Activated CD4-positive, alpha-beta T cell treated with anti-CD3 and anti-CD28 coated beads for 36 hours (primary cell): ENCODE measurements around the gene SORL1. TPM values are rescaled to one million over a fixed set of nuclear protein-coding genes. Genes with fewer than 3 reads are reported as not detected.
"Not testable (repeated sequence)": the region's sequence is repeated elsewhere in the genome, so short reads cannot be mapped to it uniquely, and the experiment has no call there.

Source experiments
- ATAC-seq: fragments of 200-7000 bp; cut with Tn5 transposase; one replicate; pipeline ENCODE4 v1.10.0; 2021; ENCODE audit warnings: mild to moderate bottlenecking, moderate library complexity
- CTCF ChIA-PET: fragments of 350-600 bp; sonication (Branson Sonifier 250); formaldehyde crosslinking; loops from one replicate; lab custom pipeline; 2021; ENCODE audit warnings: antibody characterized with exemption; lab: Charles Lee
- POLR2A ChIA-PET: fragments of 350-600 bp; sonication (Branson Sonifier 250); formaldehyde crosslinking; loops from one replicate; lab custom pipeline; 2021; ENCODE audit warnings: antibody characterized with exemption, inconsistent platforms; lab: Charles Lee
- DNase-seq: peaks from one replicate; pipeline ENCODE4 v3.0.0-alpha.2; 2020
- H3K27ac Mint-ChIP-seq: one replicate; pipeline ENCODE4 v1.8.0; 2021; ENCODE audit warnings: mixed read lengths
- H3K27me3 Mint-ChIP-seq: one replicate; pipeline ENCODE4 v1.8.0; 2021; ENCODE audit warnings: mixed read lengths
- H3K36me3 Mint-ChIP-seq: one replicate; pipeline ENCODE4 v1.8.0; 2021; ENCODE audit warnings: low read depth, mixed read lengths
- H3K4me1 Mint-ChIP-seq: one replicate; pipeline ENCODE4 v1.8.0; 2021; ENCODE audit warnings: mixed read lengths
- H3K4me3 Mint-ChIP-seq: one replicate; pipeline ENCODE4 v1.8.0; 2021; ENCODE audit warnings: mild to moderate bottlenecking, moderate library complexity, mixed read lengths
- H3K9me3 Mint-ChIP-seq: one replicate; pipeline ENCODE4 v1.8.0; 2021; ENCODE audit warnings: low read depth, mixed read lengths
- intact Hi-C, 2 experiments: fragments of 100-400 bp; cut with DNase I in 1 of 2; cut with micrococcal nuclease in 1 of 2; formaldehyde crosslinking; loops; one replicate each; pipeline versions ENCODE4 v1.14.2 to v1.15.1; 2022 to 2024; cut with DNase I, micrococcal nuclease
- total RNA-seq, 2 experiments: library from RNA; stranded (reverse); gene quantifications; one replicate each; pipeline ENCODE4 v1.2.3, GENCODE V29; 2021

Gene SORL1, protein sequence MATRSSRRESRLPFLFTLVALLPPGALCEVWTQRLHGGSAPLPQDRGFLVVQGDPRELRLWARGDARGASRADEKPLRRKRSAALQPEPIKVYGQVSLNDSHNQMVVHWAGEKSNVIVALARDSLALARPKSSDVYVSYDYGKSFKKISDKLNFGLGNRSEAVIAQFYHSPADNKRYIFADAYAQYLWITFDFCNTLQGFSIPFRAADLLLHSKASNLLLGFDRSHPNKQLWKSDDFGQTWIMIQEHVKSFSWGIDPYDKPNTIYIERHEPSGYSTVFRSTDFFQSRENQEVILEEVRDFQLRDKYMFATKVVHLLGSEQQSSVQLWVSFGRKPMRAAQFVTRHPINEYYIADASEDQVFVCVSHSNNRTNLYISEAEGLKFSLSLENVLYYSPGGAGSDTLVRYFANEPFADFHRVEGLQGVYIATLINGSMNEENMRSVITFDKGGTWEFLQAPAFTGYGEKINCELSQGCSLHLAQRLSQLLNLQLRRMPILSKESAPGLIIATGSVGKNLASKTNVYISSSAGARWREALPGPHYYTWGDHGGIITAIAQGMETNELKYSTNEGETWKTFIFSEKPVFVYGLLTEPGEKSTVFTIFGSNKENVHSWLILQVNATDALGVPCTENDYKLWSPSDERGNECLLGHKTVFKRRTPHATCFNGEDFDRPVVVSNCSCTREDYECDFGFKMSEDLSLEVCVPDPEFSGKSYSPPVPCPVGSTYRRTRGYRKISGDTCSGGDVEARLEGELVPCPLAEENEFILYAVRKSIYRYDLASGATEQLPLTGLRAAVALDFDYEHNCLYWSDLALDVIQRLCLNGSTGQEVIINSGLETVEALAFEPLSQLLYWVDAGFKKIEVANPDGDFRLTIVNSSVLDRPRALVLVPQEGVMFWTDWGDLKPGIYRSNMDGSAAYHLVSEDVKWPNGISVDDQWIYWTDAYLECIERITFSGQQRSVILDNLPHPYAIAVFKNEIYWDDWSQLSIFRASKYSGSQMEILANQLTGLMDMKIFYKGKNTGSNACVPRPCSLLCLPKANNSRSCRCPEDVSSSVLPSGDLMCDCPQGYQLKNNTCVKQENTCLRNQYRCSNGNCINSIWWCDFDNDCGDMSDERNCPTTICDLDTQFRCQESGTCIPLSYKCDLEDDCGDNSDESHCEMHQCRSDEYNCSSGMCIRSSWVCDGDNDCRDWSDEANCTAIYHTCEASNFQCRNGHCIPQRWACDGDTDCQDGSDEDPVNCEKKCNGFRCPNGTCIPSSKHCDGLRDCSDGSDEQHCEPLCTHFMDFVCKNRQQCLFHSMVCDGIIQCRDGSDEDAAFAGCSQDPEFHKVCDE (N-terminal part only)
- total RNA-seq = 10 to 100 TPM; 53.5 to 68.0 TPM

DNA sequence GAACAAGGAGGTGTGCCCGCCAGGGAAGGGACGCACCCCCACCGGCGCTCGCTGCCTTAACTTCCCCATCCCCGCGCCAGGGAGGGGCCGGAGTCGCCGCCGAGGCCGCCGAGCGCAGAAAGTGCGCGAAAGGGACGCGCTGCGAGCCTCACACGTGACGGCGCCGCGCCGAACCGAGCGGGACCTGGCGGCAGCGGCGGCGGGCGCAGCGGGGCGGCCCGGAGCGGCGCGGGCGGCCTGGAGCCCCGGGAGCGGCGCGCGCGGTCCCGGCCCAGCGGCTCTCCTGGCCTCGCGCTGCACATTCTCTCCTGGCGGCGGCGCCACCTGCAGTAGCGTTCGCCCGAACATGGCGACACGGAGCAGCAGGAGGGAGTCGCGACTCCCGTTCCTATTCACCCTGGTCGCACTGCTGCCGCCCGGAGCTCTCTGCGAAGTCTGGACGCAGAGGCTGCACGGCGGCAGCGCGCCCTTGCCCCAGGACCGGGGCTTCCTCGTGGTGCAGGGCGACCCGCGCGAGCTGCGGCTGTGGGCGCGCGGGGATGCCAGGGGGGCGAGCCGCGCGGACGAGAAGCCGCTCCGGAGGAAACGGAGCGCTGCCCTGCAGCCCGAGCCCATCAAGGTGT, at the start of gene SORL1:
Gene SORL1, plus strand, starts transcription at position 329 of the 623 bp plus-strand sequence. Its CDS starts 18 bp downstream, at position 347.
- CTCF ChIA-PET = interaction anchor here (0.6 to 3.2 kb wide), 17 partner anchors 8 to 130 kb away, joined by 3 to 15 read pairs (median 3); no protein-coding TSS in a partner anchor
- peak; percentile 59 for ATAC-seq
- Mint-ChIP-seq H3K4me1 (peaks cover 84% of the 10 kb centered on the region), H3K27me3 (no peaks in the 10 kb centered on the region), H3K27ac (peak within 1 kb of the TSS; percentile 94), H3K9me3 (no peaks in the 10 kb centered on the region), H3K4me3 (peak within 1 kb of the TSS; percentile 89), H3K36me3 (peaks cover 21% of the 10 kb centered on the region)
- DNase-seq = peak; percentile 89
- intact Hi-C loops = loop anchor here (1.0 to 10.0 kb wide), 9 partner anchors 12 to 139 kb away; no protein-coding TSS in a partner anchor
- POLR2A ChIA-PET = interaction anchor here (0.8 to 4.9 kb wide), 3 partner anchors 10 to 108 kb away, joined by 3 to 51 read pairs (median 15); no protein-coding TSS in a partner anchor

DNA sequence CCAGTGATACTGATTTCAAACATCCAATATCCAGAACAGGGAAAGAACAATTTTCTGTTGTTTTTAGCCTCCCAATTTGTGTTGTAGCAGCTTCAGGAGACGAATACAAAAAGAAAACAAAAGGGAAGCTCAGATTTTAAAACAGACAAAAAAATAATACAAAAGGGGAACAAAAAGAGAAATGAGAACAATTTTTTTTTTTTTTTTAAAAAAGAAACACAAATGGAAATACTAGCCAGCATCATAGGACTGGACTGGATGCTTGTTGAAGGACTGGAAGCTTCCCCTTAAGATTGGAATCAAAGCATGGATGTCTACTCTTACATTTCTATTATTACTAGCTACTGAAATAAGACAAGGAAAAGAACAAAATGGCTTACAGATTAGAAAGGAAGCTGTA, 46.5 kb upstream of the SORL1 start:
- Mint-ChIP-seq H3K4me1 (peaks cover 8% of the 10 kb centered on the region), H3K4me3 (no peak overlapping the region), H3K9me3 (peaks cover 13% of the 10 kb centered on the region), H3K27ac (no peak overlapping the region), H3K36me3 (peaks cover 3% of the 10 kb centered on the region), H3K27me3 (no peaks in the 10 kb centered on the region)
- DNase-seq (no peak), ATAC-seq (no peak)
- intact Hi-C loops = no loop called here
- ChIA-PET POLR2A (interaction anchor here (0.6 kb wide), 1 partner anchor 28 kb away, joined by 4 read pairs; no protein-coding TSS in a partner anchor), CTCF (interaction anchor here (0.6 kb wide), 3 partner anchors 10 to 1932 kb away, joined by 3 to 4 read pairs (median 3); no protein-coding TSS in a partner anchor)

GRCh38 chr11:121406291-121406690, 45.8 kb upstream of the SORL1 start:
- POLR2A ChIA-PET = interaction anchor here (0.6 kb wide), 1 partner anchor 28 kb away, joined by 4 read pairs; no protein-coding TSS in a partner anchor
- Mint-ChIP-seq H3K36me3 (peaks cover 3% of the 10 kb centered on the region), H3K4me3 (no peak overlapping the region), H3K9me3 (peaks cover 9% of the 10 kb centered on the region), H3K27ac (no peak overlapping the region), H3K27me3 (no peaks in the 10 kb centered on the region), H3K4me1 (peaks cover 14% of the 10 kb centered on the region)
- ATAC-seq = no peak
- CTCF ChIA-PET = interaction anchor here (0.6 to 1.2 kb wide), 4 partner anchors 10 to 1513 kb away, joined by 3 read pairs; no protein-coding TSS in a partner anchor
- intact Hi-C loops = no loop called here
- DNase-seq = no peak

GRCh38 chr11:121408830-121409229, 43.3 kb upstream of the SORL1 start:
- Mint-ChIP-seq H3K36me3 (no peaks in the 10 kb centered on the region), H3K9me3 (no peaks in the 10 kb centered on the region), H3K27me3 (no peaks in the 10 kb centered on the region), H3K4me3 (no peak overlapping the region), H3K4me1 (peaks cover 27% of the 10 kb centered on the region), H3K27ac (no peak overlapping the region)
- POLR2A ChIA-PET = interaction anchor here (0.7 kb wide), 1 partner anchor 54 kb away, joined by 4 read pairs; no protein-coding TSS in a partner anchor
- ATAC-seq = no peak
- intact Hi-C loops = no loop called here
- CTCF ChIA-PET = interaction anchor here (0.5 to 1.5 kb wide), 5 partner anchors 10 to 158 kb away, joined by 3 to 6 read pairs (median 3); no protein-coding TSS in a partner anchor
- no peak for DNase-seq

- POLR2A ChIA-PET = interaction anchor here (0.8 kb wide), 1 partner anchor 22 kb away, joined by 10 read pairs; no protein-coding TSS in a partner anchor
- not testable (repeated sequence) for H3K4me3 Mint-ChIP-seq, H3K36me3 Mint-ChIP-seq, H3K27ac Mint-ChIP-seq, H3K9me3 Mint-ChIP-seq, DNase-seq, H3K27me3 Mint-ChIP-seq
- CTCF ChIA-PET = interaction anchor here (0.9 to 1.5 kb wide), 5 partner anchors 9 to 58 kb away, joined by 3 to 6 read pairs (median 4); no protein-coding TSS in a partner anchor
- intact Hi-C loops = loop anchor here (1.0 kb wide), 2 partner anchors 22 to 54 kb away; no protein-coding TSS in a partner anchor
- peaks cover 30% of the 10 kb centered on the region for H3K4me1 Mint-ChIP-seq
- peak; percentile 54 for ATAC-seq
These were observed 42.1 kb upstream of the SORL1 start for GRCh38 chr11:121410041-121410440.

DNA sequence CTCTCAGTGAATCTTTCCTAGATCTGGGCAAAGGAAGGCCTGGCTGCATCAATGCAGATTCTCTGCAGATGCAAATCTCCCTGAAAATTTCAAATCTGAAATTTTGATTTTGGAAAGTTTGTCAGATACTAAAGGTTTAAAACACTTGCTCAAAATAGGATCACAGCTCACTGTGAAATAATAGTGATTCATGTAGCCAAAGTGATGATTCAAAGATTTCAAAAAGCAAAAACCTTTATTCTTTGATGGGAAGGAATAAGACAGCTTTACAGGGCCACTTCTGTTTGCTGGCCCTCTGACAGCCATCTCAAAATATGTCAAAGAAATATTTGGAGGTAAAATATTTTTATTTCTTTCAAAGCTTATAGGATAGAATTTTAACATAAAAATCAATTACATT, 40.8 kb upstream of the SORL1 start:
- H3K27ac Mint-ChIP-seq = peak overlapping the region; percentile 75
- H3K27me3 Mint-ChIP-seq, POLR2A ChIA-PET, H3K9me3 Mint-ChIP-seq, DNase-seq, H3K36me3 Mint-ChIP-seq, H3K4me3 Mint-ChIP-seq: not testable (repeated sequence)
- peak; percentile 53 for ATAC-seq
- H3K4me1 Mint-ChIP-seq = peaks cover 39% of the 10 kb centered on the region
- intact Hi-C loops = loop anchor here in 1 of 2 experiments (1.0 kb wide), 1 partner anchor 21 kb away; no protein-coding TSS in a partner anchor
- CTCF ChIA-PET = interaction anchor here (0.9 to 1.0 kb wide), 2 partner anchors 23 to 41 kb away, joined by 3 read pairs; partner anchors contain the start of gene SORL1

DNA sequence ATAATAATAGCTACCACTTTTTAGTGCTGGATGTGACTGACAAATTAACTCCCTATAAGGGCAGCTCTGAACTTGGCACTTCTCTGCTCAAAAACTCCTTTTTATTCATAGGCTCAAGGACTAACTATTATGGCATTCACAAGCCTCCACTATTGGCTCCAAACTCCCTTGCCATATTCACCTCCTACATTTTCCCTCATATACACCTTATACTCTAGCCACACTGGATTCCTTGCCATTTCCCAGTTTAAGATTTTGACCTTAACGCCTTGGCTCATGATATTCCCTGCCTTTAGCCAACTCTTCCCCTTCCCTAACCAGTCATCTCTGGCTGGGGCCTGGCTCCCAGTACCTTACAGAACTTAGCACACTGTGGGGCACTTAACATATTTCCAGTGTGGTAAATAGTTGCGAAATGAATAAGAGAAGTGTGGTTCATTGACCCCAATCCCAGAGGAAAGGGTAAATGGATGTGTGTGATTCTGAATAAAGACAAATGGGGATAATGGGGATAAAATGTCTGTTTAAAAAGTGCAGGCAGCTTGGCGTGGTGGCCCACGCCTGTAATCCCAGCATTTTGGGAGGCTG, 40.0 kb upstream of the SORL1 start:
- Mint-ChIP-seq H3K27me3 (no peaks in the 10 kb centered on the region), H3K9me3 (no peaks in the 10 kb centered on the region), H3K36me3 (no peaks in the 10 kb centered on the region), H3K4me1 (peaks cover 45% of the 10 kb centered on the region), H3K27ac (no peak overlapping the region), H3K4me3 (no peak overlapping the region)
- intact Hi-C loops = loop anchor here in 1 of 2 experiments (1.0 kb wide), 1 partner anchor 20 kb away; no protein-coding TSS in a partner anchor
- ATAC-seq (no peak), DNase-seq (no peak)
- CTCF ChIA-PET = interaction anchor here (0.9 to 1.3 kb wide), 3 partner anchors 15 to 40 kb away, joined by 3 to 4 read pairs (median 3); partner anchors contain the start of gene SORL1
- POLR2A ChIA-PET = no interaction called here

- Mint-ChIP-seq H3K4me1 (peaks cover 51% of the 10 kb centered on the region), H3K27me3 (no peaks in the 10 kb centered on the region), H3K27ac (no peak overlapping the region), H3K36me3 (no peaks in the 10 kb centered on the region), H3K9me3 (no peaks in the 10 kb centered on the region), H3K4me3 (no peak overlapping the region)
- DNase-seq (no peak), ATAC-seq (no peak)
- POLR2A ChIA-PET = no interaction called here
- CTCF ChIA-PET = interaction anchor here (1.3 to 1.5 kb wide), 2 partner anchors 14 to 93 kb away, joined by 4 read pairs; no protein-coding TSS in a partner anchor
- intact Hi-C loops = no loop called here
These were observed 39.3 kb upstream of the SORL1 start for GRCh38 chr11:121412711-121413415.
